ENCODE data around the gene CISD3.
A peak's percentile ranks its signal among the peaks of the same experiment; 100 is the strongest.

The CISD3 gene

DNA sequence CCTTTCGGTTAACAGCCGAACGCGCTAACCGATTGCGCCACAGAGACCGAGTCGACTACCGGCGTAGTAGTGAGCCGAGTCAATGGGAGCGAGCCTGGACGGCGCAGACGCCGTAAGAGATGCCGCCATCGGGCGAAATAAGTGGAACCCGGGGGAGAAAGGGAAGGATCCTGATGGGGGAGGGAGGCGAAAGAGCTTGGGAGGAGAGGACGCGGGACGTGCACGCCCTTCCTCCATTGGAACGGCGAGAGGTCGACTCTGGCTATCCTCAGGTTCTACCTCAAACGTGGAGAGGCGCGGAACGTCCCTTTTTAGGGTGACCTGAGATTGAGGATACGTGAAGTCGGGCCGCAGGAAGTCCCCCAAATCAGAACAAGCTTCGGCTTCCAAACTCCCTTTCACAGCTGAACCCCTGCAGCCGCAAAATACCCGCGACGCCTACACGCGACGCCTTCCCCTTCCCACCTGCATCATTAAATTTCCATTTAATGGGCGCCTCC lies 21.7 kb downstream of the CISD3 start (continued):
- TF ChIP-seq ZBTB21 (tag by site-specific recombination; IDR thresholded peaks at IDR 0.05) (peak; percentile 44; the same call in 1 of the 2 replicates), SP3 (tag by site-specific recombination; IDR thresholded peaks at IDR 0.05) (peak; percentile 45), ZNF510 (tag by site-specific recombination; IDR thresholded peaks at IDR 0.05; ENCODE audit: insufficient replicate concordance) (no peak), ZIC2 (tag by site-specific recombination; IDR thresholded peaks at IDR 0.05) (peak; percentile 59), GFI1B (tag by site-specific recombination; IDR thresholded peaks at IDR 0.05) (peak; percentile 48; the same call in 1 of the 2 replicates), ZNF184 (tag by site-specific recombination; IDR thresholded peaks at IDR 0.05) (no peak), KLF8 (tag by site-specific recombination; IDR thresholded peaks at IDR 0.05) (peak; percentile 76), GLIS2 (tag by site-specific recombination; IDR thresholded peaks at IDR 0.05) (peak; percentile 74; the same call in 1 of the 2 replicates), SALL2 (tag by site-specific recombination; IDR thresholded peaks at IDR 0.05; ENCODE audit: borderline replicate concordance) (0 out of 2 replicates have a peak, but pooled peaks have one; percentile 1), BCL11B (tag by site-specific recombination; IDR thresholded peaks at IDR 0.05; ENCODE audit: low read depth) (no peak), YY2 (tag by site-specific recombination; IDR thresholded peaks at IDR 0.05) (peak; percentile 88), SP7 (tag by site-specific recombination; IDR thresholded peaks at IDR 0.05) (peak; percentile 87), TCF7L2 (IDR thresholded peaks at IDR 0.05; ENCODE audit: borderline replicate concordance, low read depth, low read length) (no peak), ZNF501 (tag by site-specific recombination; IDR thresholded peaks at IDR 0.05) (peak; percentile 88), MEIS1 (CRISPR knock-in tag; IDR thresholded peaks at IDR 0.05; ENCODE audit: borderline replicate concordance) (no peak), ZNF121 (tag by site-specific recombination; IDR thresholded peaks at IDR 0.05) (no peak), ZNF324 (tag by site-specific recombination; IDR thresholded peaks at IDR 0.05) (peak; percentile 96), ZFP37 (tag by site-specific recombination; IDR thresholded peaks at IDR 0.05) (peak; percentile 84; the same call in 1 of the 2 replicates), ZNF473 (tag by site-specific recombination; IDR thresholded peaks at IDR 0.05) (no peak), ZNF544 (tag by site-specific recombination; IDR thresholded peaks at IDR 0.05) (no peak), GLI2 (tag by site-specific recombination; IDR thresholded peaks at IDR 0.05; ENCODE audit: borderline replicate concordance, low read depth) (no peak), ZNF610 (tag by site-specific recombination; IDR thresholded peaks at IDR 0.05; ENCODE audit: borderline replicate concordance) (0 out of 2 replicates have a peak, but pooled peaks have one; percentile 1), ZNF561 (tag by site-specific recombination; IDR thresholded peaks at IDR 0.05; ENCODE audit: borderline replicate concordance) (peak; percentile 28), TRIM28 (IDR thresholded peaks at IDR 0.05; ENCODE audit: borderline replicate concordance, low read length) (no peak; the same call in 1 of the 2 replicates)
- TF ChIP-seq, protein P1, sequence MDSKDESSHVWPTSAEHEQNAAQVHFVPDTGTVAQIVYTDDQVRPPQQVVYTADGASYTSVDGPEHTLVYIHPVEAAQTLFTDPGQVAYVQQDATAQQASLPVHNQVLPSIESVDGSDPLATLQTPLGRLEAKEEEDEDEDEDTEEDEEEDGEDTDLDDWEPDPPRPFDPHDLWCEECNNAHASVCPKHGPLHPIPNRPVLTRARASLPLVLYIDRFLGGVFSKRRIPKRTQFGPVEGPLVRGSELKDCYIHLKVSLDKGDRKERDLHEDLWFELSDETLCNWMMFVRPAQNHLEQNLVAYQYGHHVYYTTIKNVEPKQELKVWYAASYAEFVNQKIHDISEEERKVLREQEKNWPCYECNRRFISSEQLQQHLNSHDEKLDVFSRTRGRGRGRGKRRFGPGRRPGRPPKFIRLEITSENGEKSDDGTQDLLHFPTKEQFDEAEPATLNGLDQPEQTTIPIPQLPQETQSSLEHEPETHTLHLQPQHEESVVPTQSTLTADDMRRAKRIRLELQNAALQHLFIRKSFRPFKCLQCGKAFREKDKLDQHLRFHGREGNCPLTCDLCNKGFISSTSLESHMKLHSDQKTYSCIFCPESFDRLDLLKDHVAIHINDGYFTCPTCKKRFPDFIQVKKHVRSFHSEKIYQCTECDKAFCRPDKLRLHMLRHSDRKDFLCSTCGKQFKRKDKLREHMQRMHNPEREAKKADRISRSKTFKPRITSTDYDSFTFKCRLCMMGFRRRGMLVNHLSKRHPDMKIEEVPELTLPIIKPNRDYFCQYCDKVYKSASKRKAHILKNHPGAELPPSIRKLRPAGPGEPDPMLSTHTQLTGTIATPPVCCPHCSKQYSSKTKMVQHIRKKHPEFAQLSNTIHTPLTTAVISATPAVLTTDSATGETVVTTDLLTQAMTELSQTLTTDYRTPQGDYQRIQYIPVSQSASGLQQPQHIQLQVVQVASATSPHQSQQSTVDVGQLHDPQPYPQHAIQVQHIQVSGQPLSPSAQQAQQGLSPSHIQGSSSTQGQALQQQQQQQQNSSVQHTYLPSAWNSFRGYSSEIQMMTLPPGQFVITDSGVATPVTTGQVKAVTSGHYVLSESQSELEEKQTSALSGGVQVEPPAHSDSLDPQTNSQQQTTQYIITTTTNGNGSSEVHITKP (tag by site-specific recombination; IDR thresholded peaks at IDR 0.05): peak; percentile 88
- TF ChIP-seq, protein P2, sequence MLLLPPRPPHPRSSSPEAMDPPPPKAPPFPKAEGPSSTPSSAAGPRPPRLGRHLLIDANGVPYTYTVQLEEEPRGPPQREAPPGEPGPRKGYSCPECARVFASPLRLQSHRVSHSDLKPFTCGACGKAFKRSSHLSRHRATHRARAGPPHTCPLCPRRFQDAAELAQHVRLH (tag by site-specific recombination; IDR thresholded peaks at IDR 0.05): peak; percentile 78
- TF ChIP-seq, protein P3, sequence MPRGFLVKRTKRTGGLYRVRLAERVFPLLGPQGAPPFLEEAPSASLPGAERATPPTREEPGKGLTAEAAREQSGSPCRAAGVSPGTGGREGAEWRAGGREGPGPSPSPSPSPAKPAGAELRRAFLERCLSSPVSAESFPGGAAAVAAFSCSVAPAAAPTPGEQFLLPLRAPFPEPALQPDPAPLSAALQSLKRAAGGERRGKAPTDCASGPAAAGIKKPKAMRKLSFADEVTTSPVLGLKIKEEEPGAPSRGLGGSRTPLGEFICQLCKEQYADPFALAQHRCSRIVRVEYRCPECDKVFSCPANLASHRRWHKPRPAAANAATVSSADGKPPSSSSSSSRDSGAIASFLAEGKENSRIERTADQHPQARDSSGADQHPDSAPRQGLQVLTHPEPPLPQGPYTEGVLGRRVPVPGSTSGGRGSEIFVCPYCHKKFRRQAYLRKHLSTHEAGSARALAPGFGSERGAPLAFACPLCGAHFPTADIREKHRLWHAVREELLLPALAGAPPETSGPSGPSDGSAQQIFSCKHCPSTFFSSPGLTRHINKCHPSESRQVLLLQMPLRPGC (tag by site-specific recombination; IDR thresholded peaks at IDR 0.05): peak; percentile 0; the same call in 1 of the 2 replicates
- TF ChIP-seq, protein P4, sequence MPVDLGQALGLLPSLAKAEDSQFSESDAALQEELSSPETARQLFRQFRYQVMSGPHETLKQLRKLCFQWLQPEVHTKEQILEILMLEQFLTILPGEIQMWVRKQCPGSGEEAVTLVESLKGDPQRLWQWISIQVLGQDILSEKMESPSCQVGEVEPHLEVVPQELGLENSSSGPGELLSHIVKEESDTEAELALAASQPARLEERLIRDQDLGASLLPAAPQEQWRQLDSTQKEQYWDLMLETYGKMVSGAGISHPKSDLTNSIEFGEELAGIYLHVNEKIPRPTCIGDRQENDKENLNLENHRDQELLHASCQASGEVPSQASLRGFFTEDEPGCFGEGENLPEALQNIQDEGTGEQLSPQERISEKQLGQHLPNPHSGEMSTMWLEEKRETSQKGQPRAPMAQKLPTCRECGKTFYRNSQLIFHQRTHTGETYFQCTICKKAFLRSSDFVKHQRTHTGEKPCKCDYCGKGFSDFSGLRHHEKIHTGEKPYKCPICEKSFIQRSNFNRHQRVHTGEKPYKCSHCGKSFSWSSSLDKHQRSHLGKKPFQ (tag by site-specific recombination; IDR thresholded peaks at IDR 0.05): peak; percentile 12; the same call in 1 of the 2 replicates
- TF ChIP-seq, protein P5, sequence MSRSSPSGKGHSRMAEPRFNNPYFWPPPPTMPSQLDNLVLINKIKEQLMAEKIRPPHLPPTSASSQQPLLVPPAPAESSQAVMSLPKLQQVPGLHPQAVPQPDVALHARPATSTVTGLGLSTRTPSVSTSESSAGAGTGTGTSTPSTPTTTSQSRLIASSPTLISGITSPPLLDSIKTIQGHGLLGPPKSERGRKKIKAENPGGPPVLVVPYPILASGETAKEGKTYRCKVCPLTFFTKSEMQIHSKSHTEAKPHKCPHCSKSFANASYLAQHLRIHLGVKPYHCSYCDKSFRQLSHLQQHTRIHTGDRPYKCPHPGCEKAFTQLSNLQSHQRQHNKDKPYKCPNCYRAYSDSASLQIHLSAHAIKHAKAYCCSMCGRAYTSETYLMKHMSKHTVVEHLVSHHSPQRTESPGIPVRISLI (tag by site-specific recombination; IDR thresholded peaks at IDR 0.05): peak; percentile 61; the same call in 1 of the 2 replicates
- TF ChIP-seq, protein P6, sequence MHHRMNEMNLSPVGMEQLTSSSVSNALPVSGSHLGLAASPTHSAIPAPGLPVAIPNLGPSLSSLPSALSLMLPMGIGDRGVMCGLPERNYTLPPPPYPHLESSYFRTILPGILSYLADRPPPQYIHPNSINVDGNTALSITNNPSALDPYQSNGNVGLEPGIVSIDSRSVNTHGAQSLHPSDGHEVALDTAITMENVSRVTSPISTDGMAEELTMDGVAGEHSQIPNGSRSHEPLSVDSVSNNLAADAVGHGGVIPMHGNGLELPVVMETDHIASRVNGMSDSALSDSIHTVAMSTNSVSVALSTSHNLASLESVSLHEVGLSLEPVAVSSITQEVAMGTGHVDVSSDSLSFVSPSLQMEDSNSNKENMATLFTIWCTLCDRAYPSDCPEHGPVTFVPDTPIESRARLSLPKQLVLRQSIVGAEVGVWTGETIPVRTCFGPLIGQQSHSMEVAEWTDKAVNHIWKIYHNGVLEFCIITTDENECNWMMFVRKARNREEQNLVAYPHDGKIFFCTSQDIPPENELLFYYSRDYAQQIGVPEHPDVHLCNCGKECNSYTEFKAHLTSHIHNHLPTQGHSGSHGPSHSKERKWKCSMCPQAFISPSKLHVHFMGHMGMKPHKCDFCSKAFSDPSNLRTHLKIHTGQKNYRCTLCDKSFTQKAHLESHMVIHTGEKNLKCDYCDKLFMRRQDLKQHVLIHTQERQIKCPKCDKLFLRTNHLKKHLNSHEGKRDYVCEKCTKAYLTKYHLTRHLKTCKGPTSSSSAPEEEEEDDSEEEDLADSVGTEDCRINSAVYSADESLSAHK (tag by site-specific recombination; IDR thresholded peaks at IDR 0.05): peak; percentile 49

All from HEK293 (cell line).